ENCODE measurements around the gene SHC4. TPM values are rescaled to one million over a fixed set of nuclear protein-coding genes. Genes with fewer than 3 reads are reported as not detected.

The SHC4 gene
- total RNA-seq, 1 experiment from 2014 or later = 0.63 TPM

DNA sequence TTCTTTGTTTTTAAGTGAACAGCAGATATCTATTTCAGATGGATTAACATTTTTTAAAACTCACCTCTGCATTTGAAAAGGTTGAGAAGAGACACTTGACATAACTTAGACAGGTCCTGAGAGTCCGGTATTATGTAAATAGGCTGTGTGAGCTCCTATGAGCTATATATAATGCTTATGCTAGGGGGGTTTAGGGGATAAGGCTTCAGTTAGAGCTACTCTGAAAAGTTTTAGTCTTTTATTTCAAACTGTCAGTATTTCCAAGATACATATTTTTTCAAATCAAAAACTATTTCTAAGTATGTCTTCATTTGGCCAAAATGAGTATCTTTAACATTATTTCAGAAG is 16.9 kb downstream of the SHC4 start:
- DNase-seq (ENCODE audit: low spot score) (no peak), ATAC-seq (no peak)
- ChIA-PET CTCF (no interaction called here), POLR2A (no interaction called here)
- TF ChIP-seq ESRRA (CRISPR knock-in tag; IDR thresholded peaks at IDR 0.05; ENCODE audit: borderline replicate concordance) (no peak), ZNF121 (CRISPR knock-in tag; IDR thresholded peaks at IDR 0.05) (no peak), ZBTB21 (CRISPR knock-in tag; IDR thresholded peaks at IDR 0.05; ENCODE audit: borderline replicate concordance) (no peak), RELA (CRISPR knock-in tag; IDR thresholded peaks at IDR 0.05; ENCODE audit: borderline replicate concordance) (no peak), SMAD3 (CRISPR knock-in tag; IDR thresholded peaks at IDR 0.05; ENCODE audit: borderline replicate concordance) (no peak), TEAD1 (CRISPR knock-in tag; IDR thresholded peaks at IDR 0.05) (no peak), ZNF232 (CRISPR knock-in tag; IDR thresholded peaks at IDR 0.05) (no peak), FOXK1 (CRISPR knock-in tag; IDR thresholded peaks at IDR 0.05) (no peak), NFATC4 (CRISPR knock-in tag; IDR thresholded peaks at IDR 0.05) (no peak), SP1 (CRISPR knock-in tag; conservative IDR thresholded peaks at IDR 0.05) (no peak), KAT7 (CRISPR knock-in tag; IDR thresholded peaks at IDR 0.05; ENCODE audit: borderline replicate concordance) (no peak), PRRX2 (CRISPR knock-in tag; IDR thresholded peaks at IDR 0.05) (no peak), PREB (CRISPR knock-in tag; IDR thresholded peaks at IDR 0.05; ENCODE audit: borderline replicate concordance) (no peak), FOXJ3 (CRISPR knock-in tag; IDR thresholded peaks at IDR 0.05; ENCODE audit: borderline replicate concordance) (no peak), ERG (CRISPR knock-in tag; IDR thresholded peaks at IDR 0.05) (no peak)
- TF ChIP-seq, protein P1, sequence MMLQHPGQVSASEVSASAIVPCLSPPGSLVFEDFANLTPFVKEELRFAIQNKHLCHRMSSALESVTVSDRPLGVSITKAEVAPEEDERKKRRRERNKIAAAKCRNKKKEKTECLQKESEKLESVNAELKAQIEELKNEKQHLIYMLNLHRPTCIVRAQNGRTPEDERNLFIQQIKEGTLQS (CRISPR knock-in tag; conservative IDR thresholded peaks at IDR 0.05) = no peak
- H3K4me3 Mint-ChIP-seq = no peak overlapping the region
- no peaks in the 10 kb centered on the region for H3K36me3 Mint-ChIP-seq
- no peaks in the 10 kb centered on the region for H3K9me3 Mint-ChIP-seq
- H3K27me3 Mint-ChIP-seq (ENCODE audit: low read depth) = no peaks in the 10 kb centered on the region; the same call in 1 of the 2 replicates
- no peak overlapping the region for H3K27ac Mint-ChIP-seq
- H3K4me1 Mint-ChIP-seq = no peaks in the 10 kb centered on the region

DNA sequence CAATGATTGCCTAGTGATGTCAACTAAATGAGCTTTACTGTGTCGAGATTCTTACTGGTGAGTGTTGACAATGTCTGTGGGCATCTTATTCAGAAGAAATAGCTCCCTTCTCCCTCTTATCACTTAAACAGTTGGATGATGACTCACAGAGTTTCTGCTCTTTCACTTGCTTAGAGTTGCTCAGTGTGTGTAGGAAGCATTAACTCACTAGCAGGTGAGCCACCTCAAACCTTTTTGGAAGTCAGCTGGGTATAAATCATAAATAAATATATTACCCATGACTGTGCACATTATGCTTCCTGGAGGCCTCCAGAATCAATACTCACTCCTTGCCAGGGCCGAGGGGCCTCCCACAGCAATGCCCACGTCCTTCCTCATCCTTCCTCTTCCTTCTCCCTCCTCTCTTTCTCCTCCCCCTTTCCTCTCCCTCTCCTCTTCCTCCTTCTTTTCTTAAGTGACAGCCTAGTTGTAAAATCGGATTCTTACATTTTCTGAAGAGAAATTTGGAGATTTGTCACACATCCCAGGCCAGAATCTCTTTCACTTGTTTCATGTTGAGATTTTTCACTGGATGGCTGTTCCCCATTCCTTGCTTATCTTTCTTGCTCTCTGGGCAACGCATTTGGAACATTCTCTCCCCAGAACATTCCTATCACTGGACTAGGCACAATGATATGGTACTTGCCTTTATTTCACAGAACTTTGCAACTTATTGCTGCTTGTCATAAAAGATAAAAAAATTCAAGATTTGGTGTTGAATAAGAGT is 17.5 kb downstream of the SHC4 start:
- Mint-ChIP-seq H3K4me1 (no peaks in the 10 kb centered on the region), H3K9me3 (no peaks in the 10 kb centered on the region), H3K4me3 (no peak overlapping the region), H3K36me3 (no peaks in the 10 kb centered on the region), H3K27me3 (ENCODE audit: low read depth) (no peaks in the 10 kb centered on the region; the same call in 1 of the 2 replicates), H3K27ac (no peak overlapping the region)
- ATAC-seq = no peak
- ChIA-PET CTCF (interaction anchor here (0.5 to 0.7 kb wide), 2 partner anchors 8 to 65 kb away, joined by 3 read pairs; no protein-coding TSS in a partner anchor), POLR2A (no interaction called here)
- no peak for TF ChIP-seq NR3C1 (CRISPR knock-in tag; conservative IDR thresholded peaks at IDR 0.05; ENCODE audit: low read depth)
- DNase-seq (ENCODE audit: low spot score) = no peak

- ChIA-PET POLR2A (no interaction called here), CTCF (no interaction called here)
- Mint-ChIP-seq H3K27me3 (ENCODE audit: low read depth) (no peaks in the 10 kb centered on the region; the same call in 1 of the 2 replicates), H3K9me3 (no peaks in the 10 kb centered on the region), H3K4me3 (no peak overlapping the region), H3K4me1 (no peaks in the 10 kb centered on the region), H3K27ac (no peak overlapping the region), H3K36me3 (no peaks in the 10 kb centered on the region)
- ATAC-seq (no peak), DNase-seq (ENCODE audit: low spot score) (no peak)
- TF ChIP-seq, protein P2, sequence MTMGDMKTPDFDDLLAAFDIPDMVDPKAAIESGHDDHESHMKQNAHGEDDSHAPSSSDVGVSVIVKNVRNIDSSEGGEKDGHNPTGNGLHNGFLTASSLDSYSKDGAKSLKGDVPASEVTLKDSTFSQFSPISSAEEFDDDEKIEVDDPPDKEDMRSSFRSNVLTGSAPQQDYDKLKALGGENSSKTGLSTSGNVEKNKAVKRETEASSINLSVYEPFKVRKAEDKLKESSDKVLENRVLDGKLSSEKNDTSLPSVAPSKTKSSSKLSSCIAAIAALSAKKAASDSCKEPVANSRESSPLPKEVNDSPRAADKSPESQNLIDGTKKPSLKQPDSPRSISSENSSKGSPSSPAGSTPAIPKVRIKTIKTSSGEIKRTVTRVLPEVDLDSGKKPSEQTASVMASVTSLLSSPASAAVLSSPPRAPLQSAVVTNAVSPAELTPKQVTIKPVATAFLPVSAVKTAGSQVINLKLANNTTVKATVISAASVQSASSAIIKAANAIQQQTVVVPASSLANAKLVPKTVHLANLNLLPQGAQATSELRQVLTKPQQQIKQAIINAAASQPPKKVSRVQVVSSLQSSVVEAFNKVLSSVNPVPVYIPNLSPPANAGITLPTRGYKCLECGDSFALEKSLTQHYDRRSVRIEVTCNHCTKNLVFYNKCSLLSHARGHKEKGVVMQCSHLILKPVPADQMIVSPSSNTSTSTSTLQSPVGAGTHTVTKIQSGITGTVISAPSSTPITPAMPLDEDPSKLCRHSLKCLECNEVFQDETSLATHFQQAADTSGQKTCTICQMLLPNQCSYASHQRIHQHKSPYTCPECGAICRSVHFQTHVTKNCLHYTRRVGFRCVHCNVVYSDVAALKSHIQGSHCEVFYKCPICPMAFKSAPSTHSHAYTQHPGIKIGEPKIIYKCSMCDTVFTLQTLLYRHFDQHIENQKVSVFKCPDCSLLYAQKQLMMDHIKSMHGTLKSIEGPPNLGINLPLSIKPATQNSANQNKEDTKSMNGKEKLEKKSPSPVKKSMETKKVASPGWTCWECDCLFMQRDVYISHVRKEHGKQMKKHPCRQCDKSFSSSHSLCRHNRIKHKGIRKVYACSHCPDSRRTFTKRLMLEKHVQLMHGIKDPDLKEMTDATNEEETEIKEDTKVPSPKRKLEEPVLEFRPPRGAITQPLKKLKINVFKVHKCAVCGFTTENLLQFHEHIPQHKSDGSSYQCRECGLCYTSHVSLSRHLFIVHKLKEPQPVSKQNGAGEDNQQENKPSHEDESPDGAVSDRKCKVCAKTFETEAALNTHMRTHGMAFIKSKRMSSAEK (CRISPR knock-in tag; IDR thresholded peaks at IDR 0.05; ENCODE audit: borderline replicate concordance) = no peak
- TF ChIP-seq RORB (CRISPR knock-in tag; IDR thresholded peaks at IDR 0.05) (no peak), PREB (CRISPR knock-in tag; IDR thresholded peaks at IDR 0.05; ENCODE audit: borderline replicate concordance) (no peak), ETV6 (CRISPR knock-in tag; IDR thresholded peaks at IDR 0.05) (no peak), CTCF (IDR thresholded peaks at IDR 0.05) (no peak), TCF7 (CRISPR knock-in tag; IDR thresholded peaks at IDR 0.05; ENCODE audit: low read depth) (no peak), NR2C2 (CRISPR knock-in tag; IDR thresholded peaks at IDR 0.05) (no peak), FOXJ3 (CRISPR knock-in tag; IDR thresholded peaks at IDR 0.05; ENCODE audit: borderline replicate concordance) (no peak)
These were observed 18.3 kb downstream of the SHC4 start for GRCh38 chr15:48945386-48945785.
